Measurements from ENCODE around the gene MTERF1.

MTERF1 gene

GRCh38 chr7:91913612-91914011, 33.1 kb upstream of the MTERF1 start:
- 0 out of 2 replicates have a peak, but pooled peaks cover 4% of the 10 kb centered on the region for H3K27me3 ChIP-seq (ENCODE audit: control insufficient read depth, low read length)

GRCh38 chr7:91912494-91912893, 32.0 kb upstream of the MTERF1 start:
- Histone ChIP-seq H3K4me2 (ENCODE audit: low read length) (no peak overlapping the region), H3K4me1 (ENCODE audit: control insufficient read depth, low read length) (no peaks in the 10 kb centered on the region)
- no peak for TF ChIP-seq EZH2phosphoT487 (IDR thresholded peaks at IDR 0.05; ENCODE audit: borderline replicate concordance, low read length)

More at GRCh38 chr7:91913612-91914011, 33.1 kb upstream of the MTERF1 start:
- H3K79me2 ChIP-seq (ENCODE audit: control insufficient read depth, low read length), result no peaks in the 10 kb centered on the region
- H3K4me1 ChIP-seq (ENCODE audit: control insufficient read depth, low read length), result no peaks in the 10 kb centered on the region
- H3K4me3 ChIP-seq (ENCODE audit: low read length), result no peak overlapping the region
- no peaks in the 10 kb centered on the region for H3K9me2 ChIP-seq (replicated peaks; ENCODE audit: control insufficient read depth, low read length)
- H3K4me2 ChIP-seq (ENCODE audit: low read length), result no peak overlapping the region
- no peak for TF ChIP-seq EZH2phosphoT487 (IDR thresholded peaks at IDR 0.05; ENCODE audit: borderline replicate concordance, low read length)
- H3K36me3 ChIP-seq (ENCODE audit: control insufficient read depth, low read length), result no peaks in the 10 kb centered on the region
- no peak overlapping the region for H3K27ac ChIP-seq (ENCODE audit: low read depth, low read length)
- no peaks in the 10 kb centered on the region for H3K9me3 ChIP-seq (ENCODE audit: control insufficient read depth, insufficient read depth, low read length)
- H4K20me1 ChIP-seq (ENCODE audit: control insufficient read depth, insufficient read depth, low read depth, low read length), result no peaks in the 10 kb centered on the region
- no peaks in the 10 kb centered on the region for H3F3A ChIP-seq (ENCODE audit: control insufficient read depth, insufficient read depth)

GRCh38 chr7:91911121-91911520, 30.6 kb upstream of the MTERF1 start:
- TF ChIP-seq EZH2phosphoT487 (IDR thresholded peaks at IDR 0.05; ENCODE audit: borderline replicate concordance, low read length) (no peak), CTCF (IDR thresholded peaks at IDR 0.05; ENCODE audit: low read depth, low read length, poor library complexity, severe bottlenecking) (no peak)
- no peaks in the 10 kb centered on the region for H3K36me3 ChIP-seq (ENCODE audit: control insufficient read depth, low read length)
- no peak overlapping the region for H3K4me2 ChIP-seq (ENCODE audit: low read length)
- H3K9me3 ChIP-seq (ENCODE audit: control insufficient read depth, insufficient read depth, low read length), result no peaks in the 10 kb centered on the region
- no peaks in the 10 kb centered on the region for H4K20me1 ChIP-seq (ENCODE audit: control insufficient read depth, insufficient read depth, low read depth, low read length)
- H3K4me1 ChIP-seq (ENCODE audit: control insufficient read depth, low read length), result no peaks in the 10 kb centered on the region
- H3F3A ChIP-seq (ENCODE audit: control insufficient read depth, insufficient read depth), result no peaks in the 10 kb centered on the region
- H3K79me2 ChIP-seq (ENCODE audit: control insufficient read depth, low read length), result no peaks in the 10 kb centered on the region
- H3K27me3 ChIP-seq (ENCODE audit: control insufficient read depth, low read length), result 0 out of 2 replicates have a peak, but pooled peaks cover 4% of the 10 kb centered on the region
- H3K27ac ChIP-seq (ENCODE audit: low read depth, low read length), result no peak overlapping the region
- no peak overlapping the region for H3K4me3 ChIP-seq (ENCODE audit: low read length)
- no peaks in the 10 kb centered on the region for H3K9me2 ChIP-seq (replicated peaks; ENCODE audit: control insufficient read depth, low read length)

More at GRCh38 chr7:91912494-91912893, 32.0 kb upstream of the MTERF1 start:
- H3K79me2 ChIP-seq (ENCODE audit: control insufficient read depth, low read length), result no peaks in the 10 kb centered on the region
- no peaks in the 10 kb centered on the region for H3K9me2 ChIP-seq (replicated peaks; ENCODE audit: control insufficient read depth, low read length)
- H3K4me3 ChIP-seq (ENCODE audit: low read length), result no peak overlapping the region
- no peaks in the 10 kb centered on the region for H4K20me1 ChIP-seq (ENCODE audit: control insufficient read depth, insufficient read depth, low read depth, low read length)
- no peaks in the 10 kb centered on the region for H3K36me3 ChIP-seq (ENCODE audit: control insufficient read depth, low read length)
- no peaks in the 10 kb centered on the region for H3F3A ChIP-seq (ENCODE audit: control insufficient read depth, insufficient read depth)
- H3K27me3 ChIP-seq (ENCODE audit: control insufficient read depth, low read length), result 0 out of 2 replicates have a peak, but pooled peaks cover 4% of the 10 kb centered on the region
- no peaks in the 10 kb centered on the region for H3K9me3 ChIP-seq (ENCODE audit: control insufficient read depth, insufficient read depth, low read length)
- H3K27ac ChIP-seq (ENCODE audit: low read depth, low read length), result no peak overlapping the region

GRCh38 chr7:91910171-91910570, 29.7 kb upstream of the MTERF1 start:
- Histone ChIP-seq H4K20me1 (ENCODE audit: control insufficient read depth, insufficient read depth, low read depth, low read length) (no peaks in the 10 kb centered on the region), H3F3A (ENCODE audit: control insufficient read depth, insufficient read depth) (no peaks in the 10 kb centered on the region), H3K9me2 (replicated peaks; ENCODE audit: control insufficient read depth, low read length) (no peaks in the 10 kb centered on the region), H3K27ac (ENCODE audit: low read depth, low read length) (no peak overlapping the region), H3K9me3 (ENCODE audit: control insufficient read depth, insufficient read depth, low read length) (no peaks in the 10 kb centered on the region), H3K36me3 (ENCODE audit: control insufficient read depth, low read length) (no peaks in the 10 kb centered on the region), H3K4me3 (ENCODE audit: low read length) (no peak overlapping the region), H3K4me2 (ENCODE audit: low read length) (no peak overlapping the region), H3K4me1 (ENCODE audit: control insufficient read depth, low read length) (no peaks in the 10 kb centered on the region), H3K27me3 (ENCODE audit: control insufficient read depth, low read length) (no peaks in the 10 kb centered on the region), H3K79me2 (ENCODE audit: control insufficient read depth, low read length) (no peaks in the 10 kb centered on the region)
- TF ChIP-seq CTCF (IDR thresholded peaks at IDR 0.05; ENCODE audit: low read depth, low read length, poor library complexity, severe bottlenecking) (no peak), EZH2phosphoT487 (IDR thresholded peaks at IDR 0.05; ENCODE audit: borderline replicate concordance, low read length) (no peak)
